Endothelial cell of umbilical vein (primary cell): ENCODE data around the gene INPP1. TPM values are rescaled to one million over a fixed set of nuclear protein-coding genes. Genes with fewer than 3 reads are reported as not detected.

Experiments used
- BruUV-seq: library from RNA; stranded (reverse); fragments of 400-500 nt; replicated peaks from 2 replicates; lab custom pipeline; 2021; lab: Mats Ljungman, UMichigan
- CTCF ChIA-PET: fragments of 300-600, 350-600 bp; sonication (Branson Sonifier 250); formaldehyde crosslinking; loops from one replicate; lab custom pipeline; 2021; ENCODE audit warnings: antibody characterized with exemption, inconsistent platforms; lab: Charles Lee
- POLR2A ChIA-PET: fragments of 300-600, 350-600 bp; sonication (Branson Sonifier 250); formaldehyde crosslinking; loops from one replicate; lab custom pipeline; 2021; ENCODE audit warnings: antibody characterized with exemption, inconsistent platforms; lab: Charles Lee
- DNase-seq: peaks from one replicate; pipeline ENCODE4 v3.0.0-alpha.2; 2011; ENCODE audit warnings: low read depth, low spot score
- FAIRE-seq: peaks from 2 replicates; lab custom pipeline; 2011; peaks lifted over from hg19 to GRCh38; lab: Jason Lieb, UNC
- H2AFZ ChIP-seq: 2 replicates; pipeline ENCODE4 v1.6.0; 2012; ENCODE audit warnings: low read depth, low read length, control low read depth, inconsistent platforms
- H3K27ac ChIP-seq: 2 replicates; pipeline ENCODE4 v1.5.1; 2011; ENCODE audit warnings: low read depth, mild to moderate bottlenecking, control low read depth, low read length, moderate library complexity; ENCODE audit not compliant: insufficient read depth
- H3K27me3 ChIP-seq, 2 experiments: 2 replicates each; pipeline versions ENCODE4 v1.6.0 to v1.6.1; 2011; ENCODE audit warnings: low read length in 2 of 2, mixed read lengths in 1 of 2; ENCODE audit not compliant: control insufficient read depth in 2 of 2, insufficient read depth in 2 of 2
- H3K36me3 ChIP-seq, 2 experiments: 2 replicates in 1 of 2; 3 replicates in 1 of 2; pipeline ENCODE4 v1.5.1; 2011; ENCODE audit warnings: low read length in 2 of 2, mild to moderate bottlenecking in 1 of 2, moderate library complexity in 1 of 2; ENCODE audit not compliant: control insufficient read depth in 2 of 2, insufficient read depth in 2 of 2; ENCODE audit errors: extremely low read depth in 1 of 2
- H3K4me1 ChIP-seq: 3 replicates; pipeline ENCODE4 v1.5.1; 2011; ENCODE audit warnings: mild to moderate bottlenecking, low read length; ENCODE audit not compliant: control insufficient read depth, insufficient read depth; ENCODE audit errors: extremely low read depth
- H3K4me2 ChIP-seq: 2 replicates; pipeline ENCODE4 v1.6.1; 2011; ENCODE audit warnings: low read length, control low read depth, mixed read lengths; ENCODE audit not compliant: insufficient read depth
- H3K4me3 ChIP-seq, 3 experiments: fragments of 200-600 bp in 1 of 3; sonication (generic), shearing (Covaris generic) in 1 of 3; replicated peaks in 1 of 3; 2 replicates each; pipeline ENCODE4 v1.5.1; 2011 to 2016; ENCODE audit warnings: control low read depth in 3 of 3, low read length in 3 of 3, mild to moderate bottlenecking in 2 of 3, inconsistent platforms in 1 of 3, low read depth in 1 of 3, moderate library complexity in 1 of 3; ENCODE audit not compliant: insufficient read depth in 1 of 3
- H3K79me2 ChIP-seq: 2 replicates; pipeline ENCODE4 v1.6.0; 2012; ENCODE audit warnings: low read length, inconsistent platforms; ENCODE audit not compliant: control insufficient read depth, insufficient read depth
- H3K9ac ChIP-seq: replicated peaks from 2 replicates; pipeline ENCODE3; 2011; ENCODE audit warnings: low read length, control low read depth; ENCODE audit not compliant: insufficient read depth; ENCODE audit errors: extremely low read depth
- H3K9me1 ChIP-seq: replicated peaks from 3 replicates; pipeline ENCODE4 v1.6.0; 2011; ENCODE audit warnings: mild to moderate bottlenecking, low read length; ENCODE audit not compliant: control insufficient read depth, insufficient read depth; ENCODE audit errors: extremely low read depth
- H3K9me3 ChIP-seq: replicated peaks from 2 replicates; pipeline ENCODE4 v1.5.1; 2012; ENCODE audit warnings: low read length, inconsistent platforms; ENCODE audit not compliant: control insufficient read depth, insufficient read depth
- H4K20me1 ChIP-seq: replicated peaks from 2 replicates; pipeline ENCODE3; 2011; ENCODE audit warnings: mild to moderate bottlenecking, low read length; ENCODE audit not compliant: control insufficient read depth, insufficient read depth; ENCODE audit errors: extremely low read depth
- FOS ChIP-seq: IDR thresholded peaks from 2 replicates; pipeline ENCODE4 v1.6.1; 2011; ENCODE audit warnings: mild to moderate bottlenecking, low read length, moderate library complexity, borderline replicate concordance; ENCODE audit not compliant: insufficient read depth
- GATA2 ChIP-seq: IDR thresholded peaks from 2 replicates; pipeline ENCODE4 v1.7.0; 2011; ENCODE audit warnings: low read depth, mild to moderate bottlenecking, moderate library complexity, mixed read lengths, low read length; ENCODE audit not compliant: insufficient read length, insufficient read depth
- JUN ChIP-seq: IDR thresholded peaks from 2 replicates; pipeline ENCODE4 v1.6.1; 2011; ENCODE audit warnings: borderline replicate concordance, low read depth; ENCODE audit not compliant: insufficient read length, insufficient read depth
- POLR2AphosphoS5 ChIP-seq: IDR thresholded peaks from 2 replicates; pipeline ENCODE4 v1.6.1; 2012; ENCODE audit warnings: low read depth, mild to moderate bottlenecking, control low read depth, low read length, moderate library complexity; ENCODE audit not compliant: insufficient read depth
- dilution Hi-C: fragments of 300-500 bp; cut with MboI; formaldehyde crosslinking; loops from one replicate; pipeline ENCODE4 v1.15.0; 2019; ENCODE audit warnings: low sequenced_read_pairs; ENCODE audit not compliant: extremely low pct_ligation_motif_present
- intact Hi-C: fragments of 100-400 bp; cut with micrococcal nuclease; formaldehyde crosslinking; loops from one replicate; pipeline ENCODE4 v1.10.0; 2022
- polyA plus RNA-seq, 4 experiments: library from polyadenylated mRNA; depleted of rRNA in 3 of 4; stranded (reverse) in 3 of 4; unstranded in 1 of 4; fragments of >200 nt; gene quantifications; 2 replicates each; pipeline versions ENCODE4 v1.2.1 to v1.2.3, GENCODE V29; 2011 to 2012; ENCODE audit warnings: missing spikeins in 1 of 4
- total RNA-seq: library from RNA; stranded (reverse); gene quantifications from 2 replicates; pipeline ENCODE4 v1.2.3, GENCODE V29; 2021
- TF ChIP-seq, protein P1 (sequence below), 2 donors: IDR thresholded peaks; 1 replicate in 1 of 2; 2 replicates in 1 of 2; pipeline ENCODE4 v1.5.1; 2011; ENCODE audit warnings: low read length in 2 of 2, mild to moderate bottlenecking in 2 of 2, moderate library complexity in 2 of 2, control low read depth in 1 of 2, inconsistent platforms in 1 of 2, low read depth in 1 of 2; ENCODE audit not compliant: insufficient read depth in 1 of 2; ENCODE audit errors: extremely low read depth in 1 of 2

Gene INPP1
- total and polyA plus RNA-seq, 2 donors (not counting 3 experiments of a cell fraction or from before 2014, with no cell fraction given): 10.6 to 36.8 TPM

DNA sequence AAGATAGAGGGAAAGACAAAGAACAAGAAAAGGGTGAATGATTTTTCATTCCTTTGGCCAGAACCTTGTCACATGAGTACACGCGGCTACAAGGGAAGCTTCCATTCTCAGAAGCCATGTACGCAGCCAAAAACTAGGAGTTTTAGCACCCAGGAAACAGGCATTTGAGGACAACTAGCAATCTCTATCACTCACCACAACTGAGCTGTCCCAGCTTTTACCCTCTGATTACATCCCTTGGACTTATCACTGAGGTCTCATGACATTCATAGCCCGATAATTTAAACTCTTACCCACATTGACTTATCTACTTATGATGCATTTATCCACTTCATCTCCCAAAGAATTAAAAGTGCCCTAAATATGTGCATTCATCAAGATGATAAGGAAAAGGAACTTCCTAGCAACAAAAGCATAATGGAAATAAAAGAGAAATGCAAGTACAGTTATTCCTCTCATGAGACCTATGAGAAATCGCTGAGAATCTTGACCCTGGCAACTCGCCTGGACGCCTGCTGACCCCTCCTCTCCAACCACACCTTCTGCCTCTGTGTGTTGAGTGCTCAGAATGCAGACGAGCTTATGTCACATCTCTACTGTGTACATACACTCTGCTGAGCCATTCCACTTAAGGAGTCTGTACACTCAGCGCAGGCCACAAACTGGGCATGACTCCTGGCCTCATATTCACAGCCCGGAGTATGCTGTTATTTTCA, 36.0 kb downstream of the INPP1 start:
- Histone ChIP-seq H3K27me3 (peaks cover 0 to 4% of the 10 kb centered on the region in 2 experiments), H3K4me1 (no peaks in the 10 kb centered on the region), H3K27ac (no peak overlapping the region), H3K4me3 (no peak overlapping the region), H3K36me3 (no peaks in the 10 kb centered on the region), H3K9ac (no peak overlapping the region), H3K4me2 (no peak overlapping the region), H2AFZ (no peak overlapping the region), H3K79me2 (no peaks in the 10 kb centered on the region), H3K9me1 (no peaks in the 10 kb centered on the region), H3K9me3 (no peaks in the 10 kb centered on the region), H4K20me1 (no peaks in the 10 kb centered on the region)
- TF ChIP-seq JUN (no peak), FOS (no peak), GATA2 (no peak), POLR2AphosphoS5 (no peak)
- TF ChIP-seq, protein P1, sequence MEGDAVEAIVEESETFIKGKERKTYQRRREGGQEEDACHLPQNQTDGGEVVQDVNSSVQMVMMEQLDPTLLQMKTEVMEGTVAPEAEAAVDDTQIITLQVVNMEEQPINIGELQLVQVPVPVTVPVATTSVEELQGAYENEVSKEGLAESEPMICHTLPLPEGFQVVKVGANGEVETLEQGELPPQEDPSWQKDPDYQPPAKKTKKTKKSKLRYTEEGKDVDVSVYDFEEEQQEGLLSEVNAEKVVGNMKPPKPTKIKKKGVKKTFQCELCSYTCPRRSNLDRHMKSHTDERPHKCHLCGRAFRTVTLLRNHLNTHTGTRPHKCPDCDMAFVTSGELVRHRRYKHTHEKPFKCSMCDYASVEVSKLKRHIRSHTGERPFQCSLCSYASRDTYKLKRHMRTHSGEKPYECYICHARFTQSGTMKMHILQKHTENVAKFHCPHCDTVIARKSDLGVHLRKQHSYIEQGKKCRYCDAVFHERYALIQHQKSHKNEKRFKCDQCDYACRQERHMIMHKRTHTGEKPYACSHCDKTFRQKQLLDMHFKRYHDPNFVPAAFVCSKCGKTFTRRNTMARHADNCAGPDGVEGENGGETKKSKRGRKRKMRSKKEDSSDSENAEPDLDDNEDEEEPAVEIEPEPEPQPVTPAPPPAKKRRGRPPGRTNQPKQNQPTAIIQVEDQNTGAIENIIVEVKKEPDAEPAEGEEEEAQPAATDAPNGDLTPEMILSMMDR (IDR thresholded peaks at IDR 0.05; ENCODE audit: extremely low read depth in 1 of 2, insufficient read depth in 1 of 2, low read depth in 1 of 2, low read length in 2 of 2): no peak
- CTCF ChIA-PET: interaction anchor here (1.3 to 1.5 kb wide), 2 partner anchors 11 to 132 kb away, joined by 3 to 5 read pairs; no protein-coding TSS in a partner anchor
- no TSS peak for BruUV-seq
- dilution Hi-C loops (no loop called here), intact Hi-C loops (no loop called here)
- POLR2A ChIA-PET: no interaction called here
- DNase-seq (no peak), FAIRE-seq (no peak)
